Thymus (tissue), 11 donors: ENCODE results near the gene DDI2. TPM values are rescaled to one million over a fixed set of nuclear protein-coding genes. Genes with fewer than 3 reads are reported as not detected.

ENCODE experiments used
- DNase-seq, 9 donors: peaks; one replicate each; pipeline ENCODE4 v3.0.0-alpha.2; 2013; ENCODE audit warnings: low spot score in 9 of 9, low read depth in 6 of 9, missing footprints in 1 of 9
- H3K27ac ChIP-seq, 2 donors: one replicate each; pipeline ENCODE4 v1.5.1; 2013; ENCODE audit warnings: control low read depth in 1 of 2, low read depth in 1 of 2, low read length in 1 of 2, mild to moderate bottlenecking in 1 of 2, moderate library complexity in 1 of 2
- H3K27me3 ChIP-seq, 2 donors: one replicate each; pipeline ENCODE4 v1.5.1; 2013; ENCODE audit warnings: low read length in 1 of 2; ENCODE audit not compliant: control insufficient read depth in 2 of 2, insufficient read depth in 1 of 2
- H3K36me3 ChIP-seq, 2 donors: one replicate each; pipeline ENCODE4 v1.5.1; 2013; ENCODE audit warnings: low read length in 1 of 2, mild to moderate bottlenecking in 1 of 2, moderate library complexity in 1 of 2; ENCODE audit not compliant: control insufficient read depth in 2 of 2, insufficient read depth in 2 of 2
- H3K4me1 ChIP-seq, 2 donors: one replicate each; pipeline ENCODE4 v1.5.1; 2013; ENCODE audit warnings: low read length in 2 of 2; ENCODE audit not compliant: control insufficient read depth in 2 of 2, insufficient read depth in 2 of 2
- H3K4me3 ChIP-seq, 2 donors: one replicate each; pipeline ENCODE4 v1.5.1; 2013; ENCODE audit warnings: low read length in 2 of 2, control low read depth in 1 of 2, mild to moderate bottlenecking in 1 of 2
- H3K9me3 ChIP-seq, 2 donors: one replicate each; pipeline ENCODE4 v1.5.1; 2013; ENCODE audit warnings: low read length in 1 of 2, mild to moderate bottlenecking in 1 of 2; ENCODE audit not compliant: control insufficient read depth in 2 of 2, insufficient read depth in 1 of 2
- whole genome bisulfite sequencing: extraction: QIAGEN DNeasy Blood & Tissue Kit; methylation state at CpG from one replicate; pipeline ENCODE4 v1.1.7; 2013; 5-methylcytosine and 5-hydroxymethylcytosine counted together
- polyA plus RNA-seq: library from polyadenylated mRNA; stranded (reverse); fragments of 200-250 nt; gene quantifications from one replicate; pipeline ENCODE4 v1.2.3, GENCODE V29; 2013
- total RNA-seq: library from RNA; stranded (reverse); fragments of 120-200 nt; gene quantifications from one replicate; pipeline ENCODE4 v1.2.4, GENCODE V29; 2013
- donor health status: healthy.

The DDI2 gene
- total and polyA plus RNA-seq, 2 donors = 7.4 to 10.5 TPM

DNA sequence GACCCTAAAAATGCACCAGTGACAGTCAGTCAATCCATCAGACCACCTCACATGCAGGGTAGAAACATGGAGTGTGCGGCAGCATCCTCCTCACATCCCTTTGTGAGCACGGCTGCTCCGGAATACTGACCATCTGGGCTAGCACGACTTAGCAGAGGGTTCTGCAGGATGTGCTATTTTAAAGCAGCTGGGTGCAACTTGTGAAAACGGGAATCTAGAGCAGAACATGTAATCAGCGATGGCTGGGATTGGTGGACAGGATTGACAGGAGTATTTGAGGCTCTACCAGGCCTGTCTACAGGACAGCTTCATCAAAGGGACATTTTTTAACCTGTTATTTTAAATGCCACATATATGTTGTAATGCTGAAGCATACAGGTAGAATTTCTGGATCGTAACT lies 50.1 kb downstream of the DDI2 start:
- Histone ChIP-seq H3K4me1 (no peaks in the 10 kb centered on the region), H3K27me3 (no peaks in the 10 kb centered on the region), H3K4me3 (no peak overlapping the region), H3K27ac (no peak overlapping the region), H3K9me3 (no peaks in the 10 kb centered on the region), H3K36me3 (peaks cover 0 to 3% of the 10 kb centered on the region in 2 donors)
- DNase-seq = no peak
- WGBS = 97% methylated on average over 7 of the region's 7 CpGs

- H3K9me3 ChIP-seq = no peaks in the 10 kb centered on the region
- H3K36me3 ChIP-seq = no peaks in the 10 kb centered on the region
- DNase-seq = no peak
- 95% methylated on average over 5 of the region's 5 CpGs for whole genome bisulfite sequencing
- no peaks in the 10 kb centered on the region for H3K27me3 ChIP-seq
- no peak overlapping the region for H3K27ac ChIP-seq
- H3K4me3 ChIP-seq = no peak overlapping the region
- H3K4me1 ChIP-seq = no peaks in the 10 kb centered on the region
These were observed 51.0 kb downstream of the DDI2 start for GRCh38 chr1:15668089-15668754.

GRCh38 chr1:15669074-15669473 lies 51.8 kb downstream of the DDI2 start:
- H3K9me3 ChIP-seq = no peaks in the 10 kb centered on the region
- no peaks in the 10 kb centered on the region for H3K4me1 ChIP-seq
- no peak for DNase-seq
- no peak overlapping the region for H3K27ac ChIP-seq
- H3K27me3 ChIP-seq = no peaks in the 10 kb centered on the region
- 93% methylated on average over 10 of the region's 10 CpGs for WGBS
- H3K4me3 ChIP-seq = no peak overlapping the region
- no peaks in the 10 kb centered on the region for H3K36me3 ChIP-seq

GRCh38 chr1:15669864-15670263 lies 52.6 kb downstream of the DDI2 start:
- Histone ChIP-seq H3K4me3 (no peak overlapping the region), H3K9me3 (no peaks in the 10 kb centered on the region), H3K36me3 (no peaks in the 10 kb centered on the region), H3K27ac (no peak overlapping the region), H3K4me1 (no peaks in the 10 kb centered on the region), H3K27me3 (no peaks in the 10 kb centered on the region)
- WGBS = 71% methylated on average over 4 of the region's 4 CpGs
- DNase-seq = no peak

DNA sequence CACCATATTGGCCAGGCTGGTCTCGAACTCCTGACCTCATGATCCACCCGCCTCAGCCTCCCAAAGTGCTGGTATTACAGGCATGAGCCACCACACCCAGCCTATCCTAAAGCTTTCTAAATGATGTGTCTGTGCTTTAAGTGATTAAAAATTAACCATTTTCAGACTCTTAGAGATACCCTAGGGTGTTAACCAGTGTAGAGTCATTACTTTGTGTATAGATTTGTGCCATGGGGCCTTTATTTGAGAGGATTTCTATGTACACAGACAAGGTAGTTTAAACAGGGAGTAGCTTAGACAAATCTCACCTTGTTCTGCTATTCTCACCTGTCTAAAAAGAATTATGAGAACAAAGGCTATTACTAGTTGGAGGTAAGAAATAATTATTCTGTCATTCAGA lies 54.2 kb downstream of the DDI2 start:
- no peaks in the 10 kb centered on the region for H3K9me3 ChIP-seq
- WGBS = 99% methylated on average over 2 of the region's 2 CpGs
- no peak overlapping the region for H3K27ac ChIP-seq
- H3K4me1 ChIP-seq = no peaks in the 10 kb centered on the region
- DNase-seq = no peak
- no peaks in the 10 kb centered on the region for H3K36me3 ChIP-seq
- H3K27me3 ChIP-seq = no peaks in the 10 kb centered on the region
- no peak overlapping the region for H3K4me3 ChIP-seq

GRCh38 chr1:15674386-15675159 lies 57.3 kb downstream of the DDI2 start:
- H3K27me3 ChIP-seq = no peaks in the 10 kb centered on the region
- H3K27ac ChIP-seq = no peak overlapping the region
- no peaks in the 10 kb centered on the region for H3K9me3 ChIP-seq
- H3K4me3 ChIP-seq = no peak overlapping the region
- 65% methylated on average over 12 of the region's 12 CpGs for WGBS
- no peaks in the 10 kb centered on the region for H3K4me1 ChIP-seq
- H3K36me3 ChIP-seq = no peaks in the 10 kb centered on the region
- DNase-seq = no peak

GRCh38 chr1:15676010-15676409 lies 58.8 kb downstream of the DDI2 start:
- no peak overlapping the region for H3K27ac ChIP-seq

GRCh38 chr1:15676688-15677661 lies 59.7 kb downstream of the DDI2 start:
- no peak overlapping the region for H3K4me3 ChIP-seq
- no peak for DNase-seq
- H3K36me3 ChIP-seq = no peaks in the 10 kb centered on the region
- H3K9me3 ChIP-seq = no peaks in the 10 kb centered on the region
- no peaks in the 10 kb centered on the region for H3K27me3 ChIP-seq
- no peaks in the 10 kb centered on the region for H3K4me1 ChIP-seq
- H3K27ac ChIP-seq = no peak overlapping the region
- 98% methylated on average over 6 of the region's 6 CpGs for WGBS

More at GRCh38 chr1:15676010-15676409, 58.8 kb downstream of the DDI2 start:
- Histone ChIP-seq H3K9me3 (no peaks in the 10 kb centered on the region), H3K27me3 (no peaks in the 10 kb centered on the region), H3K4me1 (no peaks in the 10 kb centered on the region), H3K36me3 (no peaks in the 10 kb centered on the region), H3K4me3 (no peak overlapping the region)
- 91% methylated on average over 2 of the region's 2 CpGs for WGBS
- DNase-seq = no peak

DNA sequence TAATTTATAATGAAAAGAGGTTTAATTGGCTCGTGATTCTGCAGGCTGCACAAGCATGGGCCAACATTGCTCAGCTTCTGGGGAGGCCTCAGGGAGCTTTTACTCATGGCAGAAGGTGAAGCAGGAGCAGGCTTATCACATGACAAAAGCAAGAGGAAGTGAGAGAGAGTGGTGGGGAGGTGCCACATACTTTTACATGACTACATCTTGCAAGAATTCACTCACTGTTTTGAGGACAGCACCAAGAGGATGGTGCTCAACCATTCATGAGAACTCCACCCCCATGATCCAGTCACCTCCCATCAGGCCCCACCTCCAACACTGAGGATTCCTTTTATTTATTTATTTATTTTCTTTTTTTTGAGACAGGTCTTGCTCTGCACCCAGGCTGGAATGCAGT lies 61.3 kb downstream of the DDI2 start:
- 98% methylated on average over 1 of the region's 1 CpG for WGBS
- Histone ChIP-seq H3K4me3 (no peak overlapping the region), H3K36me3 (no peaks in the 10 kb centered on the region), H3K4me1 (peaks cover 2 to 3% of the 10 kb centered on the region in 2 donors), H3K27ac (no peak overlapping the region), H3K27me3 (no peaks in the 10 kb centered on the region), H3K9me3 (no peaks in the 10 kb centered on the region)
- no peak for DNase-seq
